ENCODE data around the gene BCL2L15. TPM values are rescaled to one million over a fixed set of nuclear protein-coding genes. Genes with fewer than 3 reads are reported as not detected.

Gene BCL2L15
- total and polyA plus RNA-seq, 10 of the 15 experiments (the other 5 are each of a cell fraction or from before 2014, with no cell fraction given), result 0.42 to 1.2 (median 0.59) TPM

- TF ChIP-seq SUPT20H (IDR thresholded peaks at IDR 0.05; ENCODE audit: borderline replicate concordance, control insufficient read depth, low read depth, low read length) (no peak), TBL1XR1 (IDR thresholded peaks at IDR 0.05; ENCODE audit: low read depth, low read length) (0 out of 2 replicates have a peak, but pooled peaks have one; percentile 15), SMAD1 (IDR thresholded peaks at IDR 0.05; ENCODE audit: low read depth, partially characterized antibody) (no peak), SKIL (IDR thresholded peaks at IDR 0.05; ENCODE audit: low read depth, poor library complexity, severe bottlenecking) (peak; percentile 56), RUNX3 (IDR thresholded peaks at IDR 0.05; ENCODE audit: low read length) (peak; percentile 57), PML (IDR thresholded peaks at IDR 0.05; ENCODE audit: low read length) (0 out of 2 replicates have a peak, but pooled peaks have one; percentile 38), HCFC1 (IDR thresholded peaks at IDR 0.05; ENCODE audit: low read length) (no peak), HSF1 (IDR thresholded peaks at IDR 0.05; ENCODE audit: low read depth, low read length) (no peak), ZNF207 (IDR thresholded peaks at IDR 0.05; ENCODE audit: borderline replicate concordance) (no peak), KAT2A (conservative IDR thresholded peaks at IDR 0.05; ENCODE audit: control insufficient read depth, low read depth, low read length) (no peak), EP300 (IDR thresholded peaks at IDR 0.05; ENCODE audit: borderline replicate concordance in 1 of 2, control insufficient read depth in 1 of 2, low read depth in 2 of 2, low read length in 2 of 2) (0 out of 4 replicates have a peak, but pooled peaks of 1 of the 2 experiments have one; percentile 35), TCF12 (IDR thresholded peaks at IDR 0.05; ENCODE audit: low read depth, low read length) (0 out of 2 replicates have a peak, but pooled peaks have one; percentile 13), STAT3 (IDR thresholded peaks at IDR 0.05; ENCODE audit: low read depth, low read length) (no peak), ZBED1 (IDR thresholded peaks at IDR 0.05; ENCODE audit: borderline replicate concordance) (no peak), NFIC (IDR thresholded peaks at IDR 0.05; ENCODE audit: low read depth, low read length) (peak; percentile 65), SPI1 (IDR thresholded peaks at IDR 0.05; ENCODE audit: borderline replicate concordance, insufficient read depth, low read depth, low read length) (peak; percentile 26; the same call in 1 of the 2 replicates), FOXK2 (IDR thresholded peaks at IDR 0.05) (no peak), KDM1A (IDR thresholded peaks at IDR 0.05; ENCODE audit: borderline replicate concordance) (no peak)
- TF ChIP-seq, protein P1, sequence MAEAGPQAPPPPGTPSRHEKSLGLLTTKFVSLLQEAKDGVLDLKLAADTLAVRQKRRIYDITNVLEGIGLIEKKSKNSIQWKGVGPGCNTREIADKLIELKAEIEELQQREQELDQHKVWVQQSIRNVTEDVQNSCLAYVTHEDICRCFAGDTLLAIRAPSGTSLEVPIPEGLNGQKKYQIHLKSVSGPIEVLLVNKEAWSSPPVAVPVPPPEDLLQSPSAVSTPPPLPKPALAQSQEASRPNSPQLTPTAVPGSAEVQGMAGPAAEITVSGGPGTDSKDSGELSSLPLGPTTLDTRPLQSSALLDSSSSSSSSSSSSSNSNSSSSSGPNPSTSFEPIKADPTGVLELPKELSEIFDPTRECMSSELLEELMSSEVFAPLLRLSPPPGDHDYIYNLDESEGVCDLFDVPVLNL (IDR thresholded peaks at IDR 0.05; ENCODE audit: low read depth, low read length), result no peak
- TF ChIP-seq, protein P2, sequence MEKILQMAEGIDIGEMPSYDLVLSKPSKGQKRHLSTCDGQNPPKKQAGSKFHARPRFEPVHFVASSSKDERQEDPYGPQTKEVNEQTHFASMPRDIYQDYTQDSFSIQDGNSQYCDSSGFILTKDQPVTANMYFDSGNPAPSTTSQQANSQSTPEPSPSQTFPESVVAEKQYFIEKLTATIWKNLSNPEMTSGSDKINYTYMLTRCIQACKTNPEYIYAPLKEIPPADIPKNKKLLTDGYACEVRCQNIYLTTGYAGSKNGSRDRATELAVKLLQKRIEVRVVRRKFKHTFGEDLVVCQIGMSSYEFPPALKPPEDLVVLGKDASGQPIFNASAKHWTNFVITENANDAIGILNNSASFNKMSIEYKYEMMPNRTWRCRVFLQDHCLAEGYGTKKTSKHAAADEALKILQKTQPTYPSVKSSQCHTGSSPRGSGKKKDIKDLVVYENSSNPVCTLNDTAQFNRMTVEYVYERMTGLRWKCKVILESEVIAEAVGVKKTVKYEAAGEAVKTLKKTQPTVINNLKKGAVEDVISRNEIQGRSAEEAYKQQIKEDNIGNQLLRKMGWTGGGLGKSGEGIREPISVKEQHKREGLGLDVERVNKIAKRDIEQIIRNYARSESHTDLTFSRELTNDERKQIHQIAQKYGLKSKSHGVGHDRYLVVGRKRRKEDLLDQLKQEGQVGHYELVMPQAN (conservative IDR thresholded peaks at IDR 0.05), result no peak
- TF ChIP-seq, protein P3, sequence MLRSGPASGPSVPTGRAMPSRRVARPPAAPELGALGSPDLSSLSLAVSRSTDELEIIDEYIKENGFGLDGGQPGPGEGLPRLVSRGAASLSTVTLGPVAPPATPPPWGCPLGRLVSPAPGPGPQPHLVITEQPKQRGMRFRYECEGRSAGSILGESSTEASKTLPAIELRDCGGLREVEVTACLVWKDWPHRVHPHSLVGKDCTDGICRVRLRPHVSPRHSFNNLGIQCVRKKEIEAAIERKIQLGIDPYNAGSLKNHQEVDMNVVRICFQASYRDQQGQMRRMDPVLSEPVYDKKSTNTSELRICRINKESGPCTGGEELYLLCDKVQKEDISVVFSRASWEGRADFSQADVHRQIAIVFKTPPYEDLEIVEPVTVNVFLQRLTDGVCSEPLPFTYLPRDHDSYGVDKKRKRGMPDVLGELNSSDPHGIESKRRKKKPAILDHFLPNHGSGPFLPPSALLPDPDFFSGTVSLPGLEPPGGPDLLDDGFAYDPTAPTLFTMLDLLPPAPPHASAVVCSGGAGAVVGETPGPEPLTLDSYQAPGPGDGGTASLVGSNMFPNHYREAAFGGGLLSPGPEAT (IDR thresholded peaks at IDR 0.05; ENCODE audit: low read depth), result no peak; the same call in 1 of the 2 replicates
Observed at GRCh38 chr1:113874012-113874879, 13.1 kb downstream of the BCL2L15 start (continued).

Data from GM12878 (cell line).